Mucosa of descending colon (tissue), 3 donors: ENCODE results near the gene HSPG2. TPM values are rescaled to one million over a fixed set of nuclear protein-coding genes. Genes with fewer than 3 reads are reported as not detected.
"Not testable (repeated sequence)": the region's sequence is repeated elsewhere in the genome, so short reads cannot be mapped to it uniquely, and the experiment has no call there.

Experiments used
- ATAC-seq: fragments of 200-7000 bp; cut with Tn5 transposase; one replicate; pipeline ENCODE4 v1.9.1; 2020; ENCODE audit warnings: mild to moderate bottlenecking, moderate library complexity
- DNase-seq, 3 donors: peaks; one replicate each; pipeline ENCODE4 v3.0.0-alpha.2; 2020
- H3K36me3 ChIP-seq: fragments of 200-600 bp; one replicate; pipeline ENCODE4 v1.8.0; 2021; ENCODE audit warnings: low read depth, mild to moderate bottlenecking
- H3K4me1 ChIP-seq: fragments of 200-600 bp; one replicate; pipeline ENCODE4 v1.8.0; 2021; ENCODE audit warnings: low read depth, mild to moderate bottlenecking
- H3K4me3 ChIP-seq: fragments of 200-600 bp; one replicate; pipeline ENCODE4 v1.8.0; 2021; ENCODE audit warnings: mild to moderate bottlenecking
- H3K9me3 ChIP-seq: fragments of 200-600 bp; one replicate; pipeline ENCODE4 v1.8.0; 2021; ENCODE audit warnings: mild to moderate bottlenecking
- CTCF ChIP-seq: fragments of 200-600 bp; IDR thresholded peaks from one replicate; pipeline ENCODE4 v1.8.0; 2022; ENCODE audit warnings: antibody characterized with exemption, mild to moderate bottlenecking
- intact Hi-C, 2 donors: fragments of 100-400 bp; cut with DNase I in 1 of 2; cut with micrococcal nuclease in 1 of 2; formaldehyde crosslinking; loops; one replicate each; pipeline versions ENCODE4 v1.11.0 to v1.11.1; 2022; cut with DNase I, micrococcal nuclease
- long read RNA-seq, 2 donors: library from polyadenylated mRNA; unstranded; transcript quantifications; one replicate each; pipeline ENCODE4 v2.0.0, GENCODE V29; 2019 to 2021
- total RNA-seq, 3 donors: library from RNA; stranded (reverse); fragmentation: NEBNext Ultra II Directional in 2 of 3; extraction: Animal tissue kit (Norgen Biotek cat#: 25700) in 2 of 3; gene quantifications; one replicate each; pipeline versions ENCODE4 v1.2.1 to v1.2.4, GENCODE V29; 2021 to 2023
- donor health status: DM: no; HTN: no; CAD: no; lungs with moderate emphysema.
- donor health status: DM: no; HTN: no; CAD: no.
- donor health status: DM: no; HTN: yes; CAD: no.

Gene HSPG2
- 100 to 1,000 TPM; 142 to 436 (median 197) TPM for total RNA-seq
- long read RNA-seq, donor 1, transcript HSPG2-211 (11 exons, 3,586 nt) = major isoform, 13 of 295 reads
- long read RNA-seq, donor 1, partial matches to known transcripts = 205 of 295 reads
- long read RNA-seq, donor 1, other reads (novel, unspliced or antisense) = 75 of 295 reads
- long read RNA-seq, donor 2, partial matches to known transcripts = 3 of 10 reads
- long read RNA-seq, donor 2, other reads (novel, unspliced or antisense) = 7 of 10 reads

- peaks cover 44% of the 10 kb centered on the region for H3K4me1 ChIP-seq
- no peak for DNase-seq
Observed at GRCh38 chr1:21937034-21937371, at the start of gene HSPG2. TSS of gene HSPG2 (minus strand) at chr1:21937310. CDS start at chr1:21937217, 93 bp downstream.

GRCh38 chr1:21986386-21986785 is 49.3 kb upstream of the HSPG2 start:
- H3K4me3 ChIP-seq, intact Hi-C loops, H3K36me3 ChIP-seq, H3K4me1 ChIP-seq, DNase-seq, ATAC-seq, H3K9me3 ChIP-seq: not testable (repeated sequence)

More at GRCh38 chr1:21937034-21937371, at the start of gene HSPG2:
- intact Hi-C loops = no loop called here
- no peak for ATAC-seq
- H3K36me3 ChIP-seq = no peaks in the 10 kb centered on the region
- no peak for TF ChIP-seq CTCF
- no peaks in the 10 kb centered on the region for H3K9me3 ChIP-seq
- peak within 1 kb of the TSS; percentile 51 for H3K4me3 ChIP-seq

GRCh38 chr1:21985893-21986292 is 48.8 kb upstream of the HSPG2 start:
- H3K36me3 ChIP-seq, DNase-seq, H3K9me3 ChIP-seq, H3K4me3 ChIP-seq, intact Hi-C loops, H3K4me1 ChIP-seq: not testable (repeated sequence)
- ATAC-seq = peak; percentile 77

GRCh38 chr1:21983539-21983938 is 46.4 kb upstream of the HSPG2 start:
- H3K36me3 ChIP-seq, ATAC-seq, intact Hi-C loops, H3K9me3 ChIP-seq, H3K4me1 ChIP-seq, H3K4me3 ChIP-seq, DNase-seq: not testable (repeated sequence)

GRCh38 chr1:21982122-21982521 is 45.0 kb upstream of the HSPG2 start:
- DNase-seq, H3K36me3 ChIP-seq, H3K4me3 ChIP-seq, intact Hi-C loops, H3K9me3 ChIP-seq, H3K4me1 ChIP-seq, ATAC-seq: not testable (repeated sequence)

- H3K9me3 ChIP-seq, H3K36me3 ChIP-seq, intact Hi-C loops, H3K4me3 ChIP-seq, H3K4me1 ChIP-seq, DNase-seq, ATAC-seq: not testable (repeated sequence)
Observed at GRCh38 chr1:21981253-21981652, 44.1 kb upstream of the HSPG2 start.

GRCh38 chr1:21980515-21981220 is 43.6 kb upstream of the HSPG2 start:
- intact Hi-C loops, H3K4me3 ChIP-seq, H3K9me3 ChIP-seq, H3K4me1 ChIP-seq, DNase-seq, H3K36me3 ChIP-seq: not testable (repeated sequence)
- peak; percentile 68 for ATAC-seq

GRCh38 chr1:21978209-21978608 is 41.1 kb upstream of the HSPG2 start:
- DNase-seq, H3K4me3 ChIP-seq, intact Hi-C loops, H3K36me3 ChIP-seq, H3K4me1 ChIP-seq, ATAC-seq, H3K9me3 ChIP-seq: not testable (repeated sequence)

GRCh38 chr1:21976703-21977239 is 39.7 kb upstream of the HSPG2 start, which contains the start of gene CELA3B:
TSS of gene CELA3B (plus strand) at chr1:21977022. CDS start at chr1:21977040, 18 bp downstream.
- H3K4me1 ChIP-seq, H3K36me3 ChIP-seq, intact Hi-C loops, ATAC-seq, H3K9me3 ChIP-seq, DNase-seq, H3K4me3 ChIP-seq: not testable (repeated sequence)

GRCh38 chr1:21975296-21975695 is 38.2 kb upstream of the HSPG2 start:
- ATAC-seq, H3K4me3 ChIP-seq, intact Hi-C loops: not testable (repeated sequence)

GRCh38 chr1:21974699-21975098 is 37.6 kb upstream of the HSPG2 start:
- H3K4me3 ChIP-seq, H3K4me1 ChIP-seq, intact Hi-C loops, H3K9me3 ChIP-seq, H3K36me3 ChIP-seq: not testable (repeated sequence)
- ATAC-seq (peak; percentile 87), DNase-seq (peak in 2 of 3 donors; percentile 56 to 60)

More at GRCh38 chr1:21975296-21975695, 38.2 kb upstream of the HSPG2 start:
- DNase-seq, H3K4me1 ChIP-seq, H3K9me3 ChIP-seq, H3K36me3 ChIP-seq: not testable (repeated sequence)

- H3K4me1 ChIP-seq, H3K9me3 ChIP-seq, ATAC-seq, H3K36me3 ChIP-seq, DNase-seq, intact Hi-C loops, H3K4me3 ChIP-seq: not testable (repeated sequence)
Observed at GRCh38 chr1:21973948-21974347, 36.8 kb upstream of the HSPG2 start.

- H3K4me1 ChIP-seq, H3K36me3 ChIP-seq, H3K9me3 ChIP-seq, intact Hi-C loops, DNase-seq, H3K4me3 ChIP-seq: not testable (repeated sequence)
- peak; percentile 57 for ATAC-seq
Observed at GRCh38 chr1:21972973-21973441, 35.9 kb upstream of the HSPG2 start.
